Fibroblast of pulmonary artery (primary cell): Measurements from ENCODE around the gene UBN1.

Source experiments
- DNase-seq: peaks from one replicate; pipeline ENCODE4 v3.0.0-alpha.2; 2010; ENCODE audit warnings: low read depth
- H3K4me3 ChIP-seq: replicated peaks from 2 replicates; pipeline ENCODE4 v1.5.1; 2011; ENCODE audit warnings: low read depth, mild to moderate bottlenecking, control low read depth, low read length, moderate library complexity
- TF ChIP-seq, protein P1 (sequence below): IDR thresholded peaks from 2 replicates; pipeline ENCODE4 v1.5.1; 2011; ENCODE audit warnings: mild to moderate bottlenecking, control low read depth, low read length, inconsistent platforms; ENCODE audit errors: missing control alignments

UBN1 gene

DNA sequence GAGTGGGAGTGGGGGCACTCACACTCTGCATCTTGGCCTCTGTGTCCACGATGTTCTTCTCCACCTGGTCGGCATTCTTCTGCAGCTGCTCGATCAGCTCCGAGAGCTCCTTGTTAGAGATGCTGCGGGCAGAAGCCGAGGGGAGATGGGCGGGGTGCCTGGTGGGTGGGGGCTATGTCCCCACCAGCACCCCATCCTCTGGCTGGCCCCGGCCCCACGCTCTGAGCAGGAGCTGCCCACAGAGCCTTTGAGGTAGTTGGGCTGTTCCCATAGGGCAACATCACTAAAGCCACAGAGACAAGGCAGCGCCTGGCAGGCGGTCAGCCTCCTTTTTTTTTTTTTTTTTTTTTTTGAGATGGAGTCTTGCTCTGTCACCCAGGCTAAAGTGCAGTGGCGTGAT is 63.5 kb downstream of the UBN1 start:
- TF ChIP-seq, protein P1, sequence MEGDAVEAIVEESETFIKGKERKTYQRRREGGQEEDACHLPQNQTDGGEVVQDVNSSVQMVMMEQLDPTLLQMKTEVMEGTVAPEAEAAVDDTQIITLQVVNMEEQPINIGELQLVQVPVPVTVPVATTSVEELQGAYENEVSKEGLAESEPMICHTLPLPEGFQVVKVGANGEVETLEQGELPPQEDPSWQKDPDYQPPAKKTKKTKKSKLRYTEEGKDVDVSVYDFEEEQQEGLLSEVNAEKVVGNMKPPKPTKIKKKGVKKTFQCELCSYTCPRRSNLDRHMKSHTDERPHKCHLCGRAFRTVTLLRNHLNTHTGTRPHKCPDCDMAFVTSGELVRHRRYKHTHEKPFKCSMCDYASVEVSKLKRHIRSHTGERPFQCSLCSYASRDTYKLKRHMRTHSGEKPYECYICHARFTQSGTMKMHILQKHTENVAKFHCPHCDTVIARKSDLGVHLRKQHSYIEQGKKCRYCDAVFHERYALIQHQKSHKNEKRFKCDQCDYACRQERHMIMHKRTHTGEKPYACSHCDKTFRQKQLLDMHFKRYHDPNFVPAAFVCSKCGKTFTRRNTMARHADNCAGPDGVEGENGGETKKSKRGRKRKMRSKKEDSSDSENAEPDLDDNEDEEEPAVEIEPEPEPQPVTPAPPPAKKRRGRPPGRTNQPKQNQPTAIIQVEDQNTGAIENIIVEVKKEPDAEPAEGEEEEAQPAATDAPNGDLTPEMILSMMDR, result no peak
- no peak overlapping the region for H3K4me3 ChIP-seq
- no peak for DNase-seq

DNA sequence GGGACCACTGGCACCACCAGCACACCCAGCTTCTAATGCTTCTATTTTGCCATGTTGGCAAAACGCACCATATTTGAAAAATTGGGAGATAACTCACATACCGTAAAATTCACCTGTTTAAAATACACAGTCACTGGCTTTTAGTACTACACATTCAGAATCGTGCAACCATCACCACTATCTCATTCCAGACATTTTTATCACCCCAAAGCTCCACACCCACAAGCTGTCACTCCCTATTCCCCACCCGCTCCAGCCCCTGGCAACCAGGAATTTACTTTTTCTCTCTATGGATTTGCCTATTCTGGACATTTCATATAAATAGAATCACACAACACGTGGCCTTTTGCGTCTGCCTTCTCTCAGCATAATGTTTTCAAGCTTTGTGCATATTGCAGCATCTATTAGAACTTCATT is 64.7 kb downstream of the UBN1 start:
- TF ChIP-seq, protein P1, result no peak
- H3K4me3 ChIP-seq, result no peak overlapping the region
- peak; percentile 41 for DNase-seq

DNA sequence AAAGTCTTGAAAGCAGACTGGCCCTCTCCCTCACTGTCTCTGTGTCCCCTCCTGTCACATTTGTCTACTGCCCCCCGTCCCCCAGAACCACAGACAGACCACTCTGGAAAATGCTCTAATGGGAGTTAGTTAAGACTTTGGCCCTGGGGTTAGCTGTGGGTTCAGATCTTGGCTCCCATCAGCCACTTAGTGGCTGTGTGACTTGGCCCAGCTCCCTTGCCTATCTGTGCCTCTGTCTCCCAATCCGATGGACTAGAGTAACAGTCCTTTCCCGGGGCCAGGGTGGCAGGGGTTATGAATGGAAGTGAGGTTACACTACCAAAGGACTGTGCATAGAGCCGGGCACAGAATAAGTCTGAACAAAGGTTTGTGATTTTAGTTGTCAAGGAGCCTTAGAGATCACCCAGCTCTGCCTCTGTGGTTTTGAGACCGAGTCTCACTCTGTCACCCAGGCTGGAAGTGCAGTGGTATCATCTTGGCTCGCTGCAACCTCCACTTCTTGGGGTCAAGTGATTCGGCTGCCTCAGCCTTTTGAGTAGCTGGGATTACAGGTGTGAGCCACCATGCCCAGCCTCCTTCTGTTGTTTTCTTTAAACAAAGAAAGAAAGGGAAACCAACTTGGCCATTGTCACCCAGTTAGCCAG is 66.0 kb downstream of the UBN1 start:
- TF ChIP-seq, protein P1, result no peak
- DNase-seq, result no peak
- H3K4me3 ChIP-seq, result no peak overlapping the region

DNA sequence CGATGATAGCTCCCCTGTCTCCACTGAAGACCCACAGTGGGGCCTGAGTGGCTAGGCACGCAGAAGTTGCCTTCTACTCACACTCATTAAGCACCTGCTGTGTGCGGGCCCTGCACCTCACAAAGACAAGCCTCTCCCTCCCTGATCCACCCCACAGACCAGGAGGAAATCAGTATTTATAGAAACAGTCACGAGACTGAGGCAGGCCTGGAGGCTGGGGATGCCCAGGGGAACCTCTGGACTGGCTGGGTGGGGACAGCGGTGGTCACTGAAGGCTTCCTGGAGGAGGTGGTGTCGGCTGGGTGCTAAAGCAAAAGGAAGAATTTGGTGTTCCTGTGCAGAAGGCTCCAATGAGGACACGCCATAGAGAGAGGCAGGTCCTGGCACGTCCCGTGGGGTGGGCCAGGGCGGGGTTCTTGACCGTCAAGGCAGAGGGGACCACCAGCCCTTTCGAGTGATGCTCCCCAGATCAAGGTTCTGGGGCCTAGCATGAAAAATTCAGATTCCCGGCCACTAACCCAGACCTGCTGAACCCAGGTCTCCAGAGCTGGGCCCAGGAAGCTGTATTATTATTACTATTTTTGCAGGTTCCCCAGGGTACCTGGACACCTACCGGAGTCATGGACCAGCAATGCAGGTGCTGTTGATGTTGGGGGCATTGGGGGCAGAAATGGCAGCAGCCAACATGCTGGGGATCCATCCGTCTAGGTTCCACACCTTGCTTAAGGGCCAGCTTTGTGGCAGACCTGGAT is 66.7 kb downstream of the UBN1 start:
- no peak for DNase-seq
- TF ChIP-seq, protein P1, result no peak

DNA sequence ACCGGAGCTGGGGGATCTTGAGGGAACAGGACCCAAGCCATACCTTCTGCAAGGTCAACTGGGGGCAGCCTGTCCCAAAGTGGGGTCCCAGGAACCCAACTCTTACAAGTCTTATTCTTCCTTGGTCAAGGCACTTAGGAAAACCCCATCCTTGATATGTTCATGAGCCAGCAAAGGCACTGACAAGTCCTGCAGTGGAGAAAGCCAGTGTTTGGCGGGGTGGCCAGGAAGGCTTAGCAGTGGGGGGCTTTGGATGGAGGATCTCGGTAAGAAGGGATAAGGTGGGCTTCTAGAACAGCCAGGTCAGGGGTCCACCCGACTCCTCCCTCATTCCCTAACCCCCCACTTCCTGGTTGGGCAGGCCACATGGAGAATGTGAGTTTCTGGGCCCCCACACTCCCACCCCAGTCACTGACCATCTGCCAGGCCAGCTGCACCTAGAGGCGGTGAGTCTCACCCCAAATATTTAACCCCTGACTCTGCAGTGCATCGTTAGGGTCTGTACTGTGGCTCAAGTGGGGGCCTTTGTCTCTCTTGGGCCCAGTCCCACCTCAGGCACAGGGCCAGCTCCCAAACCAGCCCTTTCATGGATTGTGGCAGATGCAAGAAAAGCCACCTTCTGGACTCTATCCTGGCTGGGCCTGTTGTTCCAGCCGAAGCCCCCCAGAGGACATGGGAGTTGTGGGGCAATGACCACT is 67.4 kb downstream of the UBN1 start:
- no peak for DNase-seq
- TF ChIP-seq, protein P1, result no peak
- H3K4me3 ChIP-seq, result no peak overlapping the region

More for the DNA sequence above, 66.7 kb downstream of the UBN1 start:
- no peak overlapping the region for H3K4me3 ChIP-seq

DNA sequence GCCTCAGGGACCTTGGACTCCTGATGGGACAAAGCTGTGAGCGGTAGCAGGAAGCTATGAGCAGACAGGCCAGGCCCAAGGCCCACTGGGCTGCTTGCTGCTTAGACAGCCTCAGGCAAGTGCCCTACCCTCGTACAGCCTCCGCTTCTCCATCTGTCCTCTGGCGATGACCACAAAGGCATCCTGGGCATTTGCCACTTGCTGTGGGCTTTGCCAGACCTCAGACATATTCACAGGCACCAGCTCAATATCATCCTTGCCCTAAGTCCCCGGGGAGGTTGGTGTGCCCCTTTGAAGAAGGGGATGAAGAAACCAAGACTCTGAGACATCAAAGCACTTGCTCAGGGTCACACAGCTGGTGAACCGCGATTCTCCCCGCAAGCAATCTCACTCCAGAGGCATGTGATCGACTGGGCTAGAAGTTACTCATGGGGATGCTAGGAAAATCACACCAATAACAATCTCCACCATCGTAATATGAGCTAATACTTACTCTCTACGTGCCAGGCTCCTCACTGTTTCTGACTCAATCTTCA is 68.0 kb downstream of the UBN1 start:
- DNase-seq, result peak; percentile 29
- H3K4me3 ChIP-seq, result no peak overlapping the region
- TF ChIP-seq, protein P1, result no peak
